Neuron (in vitro differentiated cells): Measurements from ENCODE around the gene BLM.

Experiments
- H2AFZ ChIP-seq: one replicate; pipeline ENCODE4 v1.6.1; 2013; ENCODE audit warnings: low read depth, mild to moderate bottlenecking, inconsistent platforms, low read length, moderate library complexity
- H3K27me3 ChIP-seq: one replicate; pipeline ENCODE4 v1.6.1; 2013; ENCODE audit warnings: low read length; ENCODE audit not compliant: insufficient read depth
- H3K36me3 ChIP-seq: one replicate; pipeline ENCODE4 v1.6.1; 2013; ENCODE audit warnings: low read length; ENCODE audit not compliant: insufficient read depth
- H3K4me1 ChIP-seq: one replicate; pipeline ENCODE4 v1.6.1; 2013; ENCODE audit warnings: low read length; ENCODE audit not compliant: insufficient read depth
- H3K4me3 ChIP-seq: 2 replicates; pipeline ENCODE4 v1.5.1; 2013; ENCODE audit warnings: mild to moderate bottlenecking, low read length, moderate library complexity
- H3K9me3 ChIP-seq: one replicate; pipeline ENCODE4 v1.6.1; 2013; ENCODE audit warnings: low read length

Gene BLM

GRCh38 chr15:90761629-90762028 is 44.5 kb downstream of the BLM start:
- H3K9me3 ChIP-seq: no peaks in the 10 kb centered on the region
- no peak overlapping the region for H3K4me3 ChIP-seq
- H2AFZ ChIP-seq: no peak overlapping the region
- H3K36me3 ChIP-seq: peaks cover 70% of the 10 kb centered on the region
- no peaks in the 10 kb centered on the region for H3K4me1 ChIP-seq
- H3K27me3 ChIP-seq: no peaks in the 10 kb centered on the region

GRCh38 chr15:90762109-90762508 is 45.0 kb downstream of the BLM start:
- Histone ChIP-seq H3K27me3 (no peaks in the 10 kb centered on the region), H3K9me3 (no peaks in the 10 kb centered on the region), H3K4me1 (no peaks in the 10 kb centered on the region), H3K4me3 (no peak overlapping the region), H3K36me3 (peaks cover 70% of the 10 kb centered on the region), H2AFZ (no peak overlapping the region)

DNA sequence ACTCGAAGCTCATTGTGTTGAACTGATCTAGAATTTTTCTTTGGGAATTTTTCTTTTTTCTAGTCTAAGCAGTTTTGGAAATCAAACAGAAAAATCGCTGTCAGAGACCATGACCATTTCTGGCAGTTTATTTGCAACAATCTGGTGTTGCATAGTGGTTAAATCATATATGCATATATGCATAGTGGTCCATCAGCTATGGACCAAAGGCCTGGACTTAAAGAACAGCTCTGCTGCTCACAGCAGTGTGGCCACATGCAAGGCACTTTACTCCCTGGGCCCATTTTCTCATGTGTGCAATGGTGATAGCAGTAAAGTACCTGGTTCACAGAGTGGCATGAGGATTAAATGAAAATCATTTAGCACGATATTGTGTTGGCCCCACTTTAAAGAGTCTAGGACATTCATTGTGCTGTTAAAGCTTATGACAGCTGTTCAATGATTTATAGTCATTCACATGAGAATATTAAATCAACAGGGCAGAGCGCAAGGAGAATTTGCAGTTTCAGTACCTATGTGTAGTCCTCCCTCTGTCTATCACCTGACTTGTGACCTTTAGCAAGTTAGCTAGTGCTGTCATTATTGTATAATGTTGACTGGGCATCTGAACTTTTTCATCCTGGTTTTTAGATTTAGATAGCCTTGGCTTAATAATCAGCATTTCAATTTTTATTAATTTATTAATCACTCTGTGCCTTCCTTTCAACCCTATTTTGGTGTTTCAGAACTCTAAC is 46.4 kb downstream of the BLM start:
- H3K4me1 ChIP-seq: no peaks in the 10 kb centered on the region
- peaks cover 69% of the 10 kb centered on the region for H3K36me3 ChIP-seq
- H3K4me3 ChIP-seq: no peak overlapping the region
- H3K9me3 ChIP-seq: no peaks in the 10 kb centered on the region
- no peak overlapping the region for H2AFZ ChIP-seq
- H3K27me3 ChIP-seq: no peaks in the 10 kb centered on the region

DNA sequence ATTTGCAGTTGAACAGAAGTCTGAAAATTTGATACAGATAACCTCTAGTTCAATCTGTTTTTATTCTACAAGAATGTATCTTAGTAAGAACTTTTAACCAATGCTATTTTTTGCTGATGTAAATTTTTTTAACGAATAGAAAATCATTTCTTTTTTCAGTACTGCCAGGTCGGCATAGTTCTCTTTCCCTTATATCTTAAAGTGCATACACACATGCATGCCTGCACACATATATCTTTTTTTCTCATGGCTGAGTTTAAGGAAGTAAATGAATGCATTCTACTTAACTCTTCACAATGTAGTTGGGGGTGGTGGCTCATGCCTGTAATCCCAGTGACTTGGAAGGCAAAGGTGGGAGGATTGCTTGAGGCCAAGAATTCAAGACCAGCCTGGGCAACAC is 48.4 kb downstream of the BLM start:
- H3K9me3 ChIP-seq: no peaks in the 10 kb centered on the region
- H3K4me1 ChIP-seq: no peaks in the 10 kb centered on the region
- H3K27me3 ChIP-seq: no peaks in the 10 kb centered on the region
- no peak overlapping the region for H3K4me3 ChIP-seq
- H2AFZ ChIP-seq: no peak overlapping the region
- H3K36me3 ChIP-seq: peaks cover 69% of the 10 kb centered on the region

DNA sequence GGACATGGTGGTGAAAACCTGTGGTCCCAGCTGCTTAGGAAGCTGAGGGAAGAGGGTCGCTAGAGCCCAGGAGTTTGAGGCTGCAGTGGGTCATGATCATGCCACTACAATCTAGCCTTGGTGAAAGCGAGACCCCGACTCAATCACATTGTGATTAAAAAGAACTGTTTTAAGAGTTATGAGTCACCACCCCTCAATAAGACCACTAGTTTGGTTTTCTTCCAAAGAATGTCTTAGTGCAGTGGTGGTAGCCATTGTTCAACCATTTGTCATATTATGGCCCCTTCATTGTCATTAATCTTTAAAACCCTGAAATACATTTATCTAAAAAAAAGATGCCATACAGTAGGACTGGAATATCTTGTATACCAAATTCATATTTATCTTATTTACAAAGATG is 48.8 kb downstream of the BLM start:
- Histone ChIP-seq H3K4me1 (no peaks in the 10 kb centered on the region), H2AFZ (no peak overlapping the region), H3K36me3 (peaks cover 68% of the 10 kb centered on the region), H3K4me3 (no peak overlapping the region), H3K9me3 (no peaks in the 10 kb centered on the region), H3K27me3 (no peaks in the 10 kb centered on the region)

DNA sequence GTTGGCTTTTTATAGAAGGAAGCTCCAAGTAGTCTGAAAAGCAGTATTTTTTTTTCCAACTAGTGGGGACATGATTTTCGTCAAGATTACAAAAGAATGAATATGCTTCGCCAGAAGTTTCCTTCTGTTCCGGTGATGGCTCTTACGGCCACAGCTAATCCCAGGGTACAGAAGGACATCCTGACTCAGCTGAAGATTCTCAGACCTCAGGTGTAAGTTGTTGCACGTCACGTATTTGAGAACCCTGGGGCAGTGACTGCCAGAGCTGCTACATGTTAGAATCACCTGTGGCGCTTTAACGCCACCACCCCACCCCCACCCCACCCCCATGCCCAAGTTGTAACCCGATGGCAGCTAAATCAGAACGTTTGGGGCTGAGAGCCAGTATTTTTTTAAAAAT is 52.2 kb downstream of the BLM start:
- H3K4me3 ChIP-seq: no peak overlapping the region
- peaks cover 65% of the 10 kb centered on the region for H3K36me3 ChIP-seq
- no peaks in the 10 kb centered on the region for H3K27me3 ChIP-seq
- no peaks in the 10 kb centered on the region for H3K4me1 ChIP-seq
- H3K9me3 ChIP-seq: no peaks in the 10 kb centered on the region
- H2AFZ ChIP-seq: no peak overlapping the region

DNA sequence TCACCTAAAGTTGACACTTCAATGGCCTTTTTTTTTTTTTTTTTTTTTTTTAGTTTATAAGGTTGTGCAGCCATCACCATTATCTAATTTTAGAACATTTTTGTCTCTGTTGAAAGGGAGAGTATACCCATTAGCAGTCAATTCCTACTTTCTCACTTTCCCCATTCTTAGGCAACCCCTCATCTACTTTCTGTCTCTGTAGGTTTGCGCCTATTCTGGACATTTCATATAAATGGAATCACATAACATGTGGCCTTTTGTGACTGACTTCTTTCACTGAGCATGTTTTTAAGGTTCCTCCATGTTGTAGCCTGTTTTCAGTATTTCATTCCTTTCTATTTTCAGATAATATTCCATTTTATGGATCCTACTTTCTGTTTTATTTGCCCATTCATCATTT is 56.3 kb downstream of the BLM start:
- peaks cover 51% of the 10 kb centered on the region for H3K36me3 ChIP-seq
- no peaks in the 10 kb centered on the region for H3K27me3 ChIP-seq
- H2AFZ ChIP-seq: no peak overlapping the region
- H3K9me3 ChIP-seq: no peaks in the 10 kb centered on the region
- H3K4me3 ChIP-seq: no peak overlapping the region
- H3K4me1 ChIP-seq: no peaks in the 10 kb centered on the region

DNA sequence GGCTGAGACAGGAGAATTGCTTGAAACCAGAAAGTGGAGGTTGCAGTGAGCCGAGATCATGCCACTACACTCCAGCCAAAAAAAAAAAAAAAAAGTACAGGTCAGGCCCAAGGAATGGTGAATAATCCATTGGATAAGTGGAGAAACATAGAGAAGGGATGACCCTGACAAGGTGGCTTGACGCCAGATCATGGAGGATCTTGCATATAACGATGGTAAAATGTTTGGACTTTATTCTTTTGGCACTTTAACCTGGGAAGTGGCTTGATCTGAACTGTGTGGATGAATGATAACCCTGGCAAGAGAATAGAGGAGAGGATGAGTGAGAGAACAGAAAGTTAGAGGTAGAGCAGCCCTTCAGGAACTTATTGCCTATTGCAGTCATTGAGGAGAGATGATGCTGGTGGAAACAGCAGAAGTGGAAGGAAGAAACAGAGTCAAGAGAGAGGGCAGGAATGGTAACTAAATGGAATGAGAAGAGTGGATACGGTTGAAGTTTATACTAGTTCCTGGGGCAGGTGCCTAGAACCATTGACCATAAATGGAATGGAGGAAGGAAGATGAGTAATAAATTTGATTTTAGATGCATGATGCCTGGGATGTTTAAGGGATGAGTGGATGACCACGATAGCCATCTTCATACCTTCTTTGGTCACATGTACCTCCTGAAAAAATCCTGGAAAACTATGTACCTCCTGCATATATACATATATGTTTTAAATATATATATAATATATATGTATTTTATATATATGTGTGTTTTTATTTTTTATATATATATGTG is 57.8 kb downstream of the BLM start:
- H3K4me1 ChIP-seq: no peaks in the 10 kb centered on the region
- H3K9me3 ChIP-seq: no peaks in the 10 kb centered on the region
- H3K27me3 ChIP-seq: no peaks in the 10 kb centered on the region
- H3K36me3 ChIP-seq: peaks cover 45% of the 10 kb centered on the region
- H2AFZ ChIP-seq: no peak overlapping the region
- H3K4me3 ChIP-seq: no peak overlapping the region

DNA sequence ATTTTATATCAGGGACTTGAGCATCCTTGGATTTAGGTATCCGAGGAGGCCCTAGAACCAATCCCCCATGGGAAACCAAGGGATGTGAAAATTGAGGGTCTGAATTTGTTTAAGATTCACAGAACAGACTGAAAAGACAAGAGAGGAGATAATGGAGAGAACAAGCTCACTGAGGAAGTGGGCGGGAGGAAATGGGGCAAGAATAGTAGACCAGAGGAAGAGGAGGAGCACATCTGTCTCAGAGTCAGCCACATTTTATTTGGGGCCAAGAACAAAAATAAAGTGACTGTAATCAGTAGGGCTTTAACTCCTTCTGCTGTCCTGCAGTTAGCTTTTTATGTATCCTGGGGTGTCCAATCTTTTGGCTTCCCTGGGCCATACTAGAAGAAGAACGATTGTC is 63.8 kb downstream of the BLM start:
- no peak overlapping the region for H3K4me3 ChIP-seq
- H3K9me3 ChIP-seq: no peaks in the 10 kb centered on the region
- no peaks in the 10 kb centered on the region for H3K27me3 ChIP-seq
- no peak overlapping the region for H2AFZ ChIP-seq
- H3K36me3 ChIP-seq: peaks cover 29% of the 10 kb centered on the region
- no peaks in the 10 kb centered on the region for H3K4me1 ChIP-seq

GRCh38 chr15:90782442-90782841 is 65.3 kb downstream of the BLM start:
- H3K36me3 ChIP-seq: peaks cover 20% of the 10 kb centered on the region
- no peak overlapping the region for H2AFZ ChIP-seq
- H3K4me1 ChIP-seq: no peaks in the 10 kb centered on the region
- H3K9me3 ChIP-seq: no peaks in the 10 kb centered on the region
- H3K27me3 ChIP-seq: no peaks in the 10 kb centered on the region
- H3K4me3 ChIP-seq: no peak overlapping the region

DNA sequence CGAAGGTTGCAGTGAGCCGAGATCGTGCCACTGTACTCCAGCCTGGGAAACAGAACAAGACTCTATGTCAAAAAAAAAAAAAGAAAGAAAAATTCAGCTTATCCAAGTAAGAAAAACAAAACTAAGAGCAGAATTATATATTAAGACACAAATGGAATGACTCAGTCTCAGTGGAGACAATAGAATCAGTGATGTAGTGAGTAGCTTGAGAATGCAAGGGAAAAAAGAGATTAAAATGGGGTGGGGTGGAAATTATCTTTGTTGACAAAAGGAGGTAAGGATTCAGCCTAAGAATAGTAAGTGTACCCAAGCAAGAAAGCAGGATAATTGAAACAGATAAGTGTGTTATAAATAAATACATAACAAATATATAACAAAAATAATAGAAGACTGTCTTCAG is 70.7 kb downstream of the BLM start:
- no peaks in the 10 kb centered on the region for H3K27me3 ChIP-seq
- H3K9me3 ChIP-seq: no peaks in the 10 kb centered on the region
- no peak overlapping the region for H3K4me3 ChIP-seq
- H3K36me3 ChIP-seq: peaks cover 31% of the 10 kb centered on the region
- no peak overlapping the region for H2AFZ ChIP-seq
- H3K4me1 ChIP-seq: no peaks in the 10 kb centered on the region

DNA sequence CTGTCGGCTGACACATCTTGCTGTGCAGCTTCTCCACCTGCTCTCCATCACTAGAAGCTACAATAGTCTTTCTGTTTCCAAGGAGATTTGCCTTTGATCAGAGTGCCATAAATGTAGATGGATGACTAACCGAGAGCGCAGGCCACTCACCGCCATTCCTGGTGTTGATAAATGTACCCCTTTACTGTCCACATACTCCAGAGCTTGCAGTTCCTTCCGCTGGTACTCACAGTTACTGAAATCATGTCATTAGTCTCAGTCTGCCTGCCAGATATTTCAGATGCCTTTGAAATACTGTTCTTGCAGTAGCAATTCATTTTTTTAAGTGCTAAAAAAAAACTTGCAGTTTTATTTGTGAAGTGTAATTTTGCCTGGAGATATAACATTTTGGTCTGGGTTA is 72.3 kb downstream of the BLM start:
- H3K4me3 ChIP-seq: no peak overlapping the region
- H3K9me3 ChIP-seq: no peaks in the 10 kb centered on the region
- no peaks in the 10 kb centered on the region for H3K27me3 ChIP-seq
- no peak overlapping the region for H2AFZ ChIP-seq
- peaks cover 35% of the 10 kb centered on the region for H3K36me3 ChIP-seq
- H3K4me1 ChIP-seq: no peaks in the 10 kb centered on the region

DNA sequence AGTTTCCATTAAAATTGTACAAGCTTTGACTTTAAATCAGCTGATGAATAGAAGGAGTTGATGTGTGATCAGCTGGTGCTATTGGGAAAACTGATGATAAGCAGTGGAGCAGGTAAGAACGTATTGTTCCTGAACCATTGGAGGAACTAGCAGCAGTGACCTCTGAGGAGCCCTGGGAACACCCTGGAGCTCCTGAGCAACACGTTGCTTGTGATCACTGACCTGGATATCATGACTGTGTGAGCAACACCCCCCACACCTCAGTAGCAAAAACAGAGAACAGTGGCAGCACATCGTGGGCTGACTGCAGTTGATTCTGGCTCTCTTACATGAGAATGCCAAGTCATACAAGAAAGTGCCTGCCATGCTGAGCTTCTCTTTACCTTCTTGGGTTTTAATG is 72.9 kb downstream of the BLM start:
- Histone ChIP-seq H2AFZ (no peak overlapping the region), H3K9me3 (no peaks in the 10 kb centered on the region), H3K36me3 (peaks cover 35% of the 10 kb centered on the region), H3K4me3 (no peak overlapping the region), H3K27me3 (no peaks in the 10 kb centered on the region), H3K4me1 (no peaks in the 10 kb centered on the region)
